Natural killer cell (primary cell): ENCODE data around the gene ANKRD53. TPM values are rescaled to one million over a fixed set of nuclear protein-coding genes. Genes with fewer than 3 reads are reported as not detected.

ENCODE experiments used
- ATAC-seq, 3 donors: fragments of 150-1000 bp in 2 of 3; fragments of 200-7000 bp in 1 of 3; cut with Tn5 transposase; 1 replicate in 1 of 3; 2 replicates in 2 of 3; pipeline ENCODE4 v1.10.0; 2021; ENCODE audit warnings: mild to moderate bottlenecking in 2 of 3, moderate library complexity in 2 of 3
- DNase-seq, 2 donors: peaks; one replicate each; pipeline versions ENCODE4 v3.0.0 to v3.0.0-alpha.2; 2013 to 2021; ENCODE audit warnings: mixed read lengths in 1 of 2
- H3K27ac ChIP-seq: one replicate; pipeline ENCODE4 v1.5.1; 2013; ENCODE audit warnings: mild to moderate bottlenecking, low read length
- H3K27me3 ChIP-seq: one replicate; pipeline ENCODE4 v1.6.1; 2013; ENCODE audit warnings: low read length; ENCODE audit not compliant: control insufficient read depth, insufficient read depth
- H3K36me3 ChIP-seq: one replicate; pipeline ENCODE4 v1.6.1; 2013; ENCODE audit warnings: low read length; ENCODE audit not compliant: control insufficient read depth, insufficient read depth
- H3K4me1 ChIP-seq: one replicate; pipeline ENCODE4 v1.6.1; 2013; ENCODE audit warnings: low read length; ENCODE audit not compliant: control insufficient read depth, insufficient read depth
- H3K4me3 ChIP-seq: one replicate; pipeline ENCODE4 v1.5.1; 2013; ENCODE audit warnings: low read length
- H3K9me3 ChIP-seq: one replicate; pipeline ENCODE4 v1.6.1; 2013; ENCODE audit warnings: low read length; ENCODE audit not compliant: control insufficient read depth, insufficient read depth
- H3K27ac Mint-ChIP-seq, 2 donors: one replicate each; pipeline ENCODE4 v1.8.0; 2022; ENCODE audit warnings: mild to moderate bottlenecking in 2 of 2, mixed read lengths in 2 of 2, moderate library complexity in 1 of 2
- H3K27me3 Mint-ChIP-seq, 2 donors: one replicate each; pipeline ENCODE4 v1.8.0; 2022; ENCODE audit warnings: low read depth in 2 of 2, mixed read lengths in 2 of 2
- H3K36me3 Mint-ChIP-seq: one replicate; pipeline ENCODE4 v1.8.0; 2022; ENCODE audit warnings: mixed read lengths
- H3K4me1 Mint-ChIP-seq, 2 donors: one replicate each; pipeline ENCODE4 v1.8.0; 2022; ENCODE audit warnings: mixed read lengths in 2 of 2
- H3K4me3 Mint-ChIP-seq: one replicate; pipeline ENCODE4 v1.8.0; 2022; ENCODE audit warnings: mild to moderate bottlenecking, moderate library complexity, mixed read lengths
- H3K9me3 Mint-ChIP-seq, 2 donors: one replicate each; pipeline ENCODE4 v1.8.0; 2022; ENCODE audit warnings: mixed read lengths in 2 of 2
- CTCF ChIP-seq: fragments of 200-600 bp; IDR thresholded peaks from one replicate; pipeline ENCODE4 v1.8.0; 2022; ENCODE audit warnings: antibody characterized with exemption
- WGBS: methylation state at CpG from one replicate; pipeline ENCODE4 v1.1.7; 2013; ENCODE audit warnings: missing lambda C conversion rate; ENCODE audit not compliant: insufficient coverage; 5-methylcytosine and 5-hydroxymethylcytosine counted together
- intact Hi-C: fragments of 100-400 bp; cut with micrococcal nuclease; formaldehyde crosslinking; loops from one replicate; pipeline ENCODE4 v1.14.2; 2022
- total RNA-seq, 4 donors: library from RNA; stranded (reverse); fragments of 120-200 nt in 1 of 4; gene quantifications; one replicate each; pipeline versions ENCODE4 v1.2.3 to v1.2.4, GENCODE V29; 2013 to 2022

ANKRD53 gene
- total RNA-seq, 3 donors from 2014 or later (not counting 1 experiment from before 2014, with no cell fraction given): 2.2 to 3.1 (median 2.5) TPM

GRCh38 chr2:70954886-70955285, 23.5 kb upstream of the ANKRD53 start:
- DNase-seq (peak in 1 of 2 donors; percentile 6), ATAC-seq (no peak)
- peaks cover 9% of the 10 kb centered on the region for H3K4me1 ChIP-seq
- H3K27ac ChIP-seq: no peak overlapping the region
- intact Hi-C loops: no loop called here
- H3K4me1 Mint-ChIP-seq: peaks cover 5 to 11% of the 10 kb centered on the region in 2 donors
- H3K27ac Mint-ChIP-seq: no peak overlapping the region
- no peaks in the 10 kb centered on the region for H3K9me3 ChIP-seq
- no peaks in the 10 kb centered on the region for H3K36me3 Mint-ChIP-seq
- H3K27me3 Mint-ChIP-seq: peaks cover 15 to 43% of the 10 kb centered on the region in 2 donors
- peaks cover 3% of the 10 kb centered on the region for H3K27me3 ChIP-seq
- H3K36me3 ChIP-seq: no peaks in the 10 kb centered on the region
- TF ChIP-seq CTCF: no peak
- WGBS: 76% methylated on average over 7 of the region's 7 CpGs
- H3K4me3 ChIP-seq: no peak overlapping the region
- no peak overlapping the region for H3K4me3 Mint-ChIP-seq
- H3K9me3 Mint-ChIP-seq: no peaks in the 10 kb centered on the region

DNA sequence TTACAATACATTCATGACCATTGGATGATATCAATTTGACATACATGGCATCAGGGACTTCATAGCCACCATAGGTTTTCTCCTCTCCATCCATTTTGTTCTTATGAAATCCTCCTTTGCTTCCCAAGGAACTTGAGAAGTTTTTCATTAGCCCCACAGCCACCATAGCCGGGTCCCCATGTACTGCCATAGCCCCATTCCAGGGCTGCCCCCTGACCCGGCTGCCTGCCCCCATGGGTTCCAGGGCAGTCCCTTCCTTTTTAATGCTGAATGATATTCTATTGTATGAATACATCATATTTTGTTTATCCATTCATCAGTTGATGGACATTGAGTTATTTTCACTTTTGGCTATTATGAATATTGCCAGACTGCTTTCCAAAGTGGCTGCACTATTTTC, 22.3 kb upstream of the ANKRD53 start:
- H3K4me1 Mint-ChIP-seq: peaks cover 5 to 11% of the 10 kb centered on the region in 2 donors
- 86% methylated on average over 1 of the region's 2 CpGs for WGBS
- no peak overlapping the region for H3K27ac ChIP-seq
- DNase-seq (no peak), ATAC-seq (no peak)
- intact Hi-C loops: no loop called here
- no peak overlapping the region for H3K27ac Mint-ChIP-seq
- H3K9me3 ChIP-seq: no peaks in the 10 kb centered on the region
- peaks cover 9% of the 10 kb centered on the region for H3K4me1 ChIP-seq
- peaks cover 3% of the 10 kb centered on the region for H3K27me3 ChIP-seq
- TF ChIP-seq CTCF: no peak
- H3K36me3 ChIP-seq: no peaks in the 10 kb centered on the region
- no peaks in the 10 kb centered on the region for H3K36me3 Mint-ChIP-seq
- no peak overlapping the region for H3K4me3 Mint-ChIP-seq
- H3K27me3 Mint-ChIP-seq: peaks cover 15 to 43% of the 10 kb centered on the region in 2 donors
- no peaks in the 10 kb centered on the region for H3K9me3 Mint-ChIP-seq
- no peak overlapping the region for H3K4me3 ChIP-seq

GRCh38 chr2:70957798-70958197, 20.6 kb upstream of the ANKRD53 start:
- Mint-ChIP-seq H3K27ac (no peak overlapping the region), H3K9me3 (no peaks in the 10 kb centered on the region), H3K4me1 (peaks cover 5 to 11% of the 10 kb centered on the region in 2 donors), H3K4me3 (no peak overlapping the region), H3K27me3 (peaks cover 19 to 37% of the 10 kb centered on the region in 2 donors), H3K36me3 (no peaks in the 10 kb centered on the region)
- intact Hi-C loops: no loop called here
- DNase-seq (no peak), ATAC-seq (no peak)
- peaks cover 3% of the 10 kb centered on the region for H3K27me3 ChIP-seq
- H3K9me3 ChIP-seq: no peaks in the 10 kb centered on the region
- 88% methylated on average over 6 of the region's 6 CpGs for WGBS
- no peak for TF ChIP-seq CTCF
- peaks cover 9% of the 10 kb centered on the region for H3K4me1 ChIP-seq
- no peak overlapping the region for H3K4me3 ChIP-seq
- no peaks in the 10 kb centered on the region for H3K36me3 ChIP-seq
- no peak overlapping the region for H3K27ac ChIP-seq

- no peaks in the 10 kb centered on the region for H3K9me3 Mint-ChIP-seq
- intact Hi-C loops: no loop called here
- H3K36me3 ChIP-seq: no peaks in the 10 kb centered on the region
- no peak overlapping the region for H3K4me3 ChIP-seq
- DNase-seq (peak in 1 of 2 donors; percentile 11), ATAC-seq (peak in 2 of 3 donors; percentile 5 to 12)
- no peak overlapping the region for H3K4me3 Mint-ChIP-seq
- no peak overlapping the region for H3K27ac ChIP-seq
- 100% methylated on average over 4 of the region's 6 CpGs for WGBS
- H3K9me3 ChIP-seq: no peaks in the 10 kb centered on the region
- H3K36me3 Mint-ChIP-seq: no peaks in the 10 kb centered on the region
- peaks cover 5 to 11% of the 10 kb centered on the region in 2 donors for H3K4me1 Mint-ChIP-seq
- peak overlapping the region in 1 of 2 donors; percentile 51 for H3K27ac Mint-ChIP-seq
- peaks cover 9% of the 10 kb centered on the region for H3K4me1 ChIP-seq
- peaks cover 22 to 39% of the 10 kb centered on the region in 2 donors for H3K27me3 Mint-ChIP-seq
- peaks cover 7% of the 10 kb centered on the region for H3K27me3 ChIP-seq
- no peak for TF ChIP-seq CTCF
These were observed 19.7 kb upstream of the ANKRD53 start for GRCh38 chr2:70958759-70959158.
